NAMALWA (cell line): Measurements from ENCODE around the gene KLHL9.
"Not testable (repeated sequence)": the region's sequence is repeated elsewhere in the genome, so short reads cannot be mapped to it uniquely, and the experiment has no call there.

Experiments
- DNase-seq: peaks from one replicate; pipeline ENCODE4 v3.0.0-alpha.2; 2015; ENCODE audit warnings: low spot score

The KLHL9 gene

GRCh38 chr9:21334701-21335632, at the start of gene KLHL9:
TSS of gene KLHL9 (minus strand) at chr9:21335404. CDS start at chr9:21334859, 545 bp downstream.
- peak; percentile 80 for DNase-seq

- no peak for DNase-seq
These were observed 48.4 kb upstream of the KLHL9 start for GRCh38 chr9:21383627-21384026.

- peak; percentile 87 for DNase-seq
These were observed 46.5 kb upstream of the KLHL9 start for GRCh38 chr9:21381448-21382339.

GRCh38 chr9:21371467-21371866, 36.3 kb upstream of the KLHL9 start:
- DNase-seq, result not testable (repeated sequence)

GRCh38 chr9:21367957-21368356, 32.8 kb upstream of the KLHL9 start, which contains the start of gene IFNA13:
TSS of gene IFNA13 (minus strand) at chr9:21368057. CDS start at chr9:21368010, 47 bp downstream.
- no peak for DNase-seq

GRCh38 chr9:21367169-21367568, 32.0 kb upstream of the KLHL9 start:
- DNase-seq, result not testable (repeated sequence)

GRCh38 chr9:21362287-21362686, 27.1 kb upstream of the KLHL9 start:
- no peak for DNase-seq

GRCh38 chr9:21357479-21358460, 22.6 kb upstream of the KLHL9 start:
- no peak for DNase-seq

- no peak for DNase-seq
These were observed 15.6 kb upstream of the KLHL9 start, which contains the start of gene IFNA6 for GRCh38 chr9:21350787-21351186. TSS of gene IFNA6 (minus strand) at chr9:21350887. CDS start at chr9:21350887, 0 bp downstream.

- no peak for DNase-seq
These were observed 13.3 kb upstream of the KLHL9 start for GRCh38 chr9:21348430-21348970.

GRCh38 chr9:21340735-21341134, 5.5 kb upstream of the KLHL9 start:
- DNase-seq, result no peak

- peak; percentile 24 for DNase-seq
These were observed 1.3 kb upstream of the KLHL9 start for GRCh38 chr9:21336457-21336856.

- DNase-seq, result no peak
These were observed 2.0 kb downstream of the KLHL9 start for GRCh38 chr9:21333226-21333625.

- DNase-seq, result no peak
These were observed 3.4 kb downstream of the KLHL9 start for GRCh38 chr9:21331676-21332402.

GRCh38 chr9:21326526-21327139, 8.6 kb downstream of the KLHL9 start:
- peak; percentile 69 for DNase-seq

GRCh38 chr9:21324047-21324446, 11.2 kb downstream of the KLHL9 start:
- no peak for DNase-seq

GRCh38 chr9:21322911-21323461, 12.2 kb downstream of the KLHL9 start:
- DNase-seq, result no peak

GRCh38 chr9:21320465-21320864, 14.7 kb downstream of the KLHL9 start:
- no peak for DNase-seq
